Measurements from ENCODE around the gene NGRN. TPM values are rescaled to one million over a fixed set of nuclear protein-coding genes. Genes with fewer than 3 reads are reported as not detected.

NGRN gene
- total and polyA plus RNA-seq, 2 donors (not counting 1 experiment from before 2014, with no cell fraction given): 23.1 to 45.5 TPM

- H2AFZ ChIP-seq (ENCODE audit: insufficient read depth, low read depth, low read length, poor library complexity, severe bottlenecking): no peak overlapping the region
- peaks cover 0 to 98% of the 10 kb centered on the region in 2 experiments for H3K36me3 ChIP-seq (replicated peaks in 1 of 2; ENCODE audit: control extremely low read depth in 1 of 2, control insufficient read depth in 1 of 2, extremely low read depth in 1 of 2, insufficient read depth in 2 of 2, low read length in 1 of 2)
- ChIA-PET POLR2A (no interaction called here), CTCF (no interaction called here)
- no peak overlapping the region for H3K4me3 ChIP-seq (ENCODE audit: control extremely low read depth in 1 of 5, extremely low read depth in 1 of 5, insufficient read depth in 1 of 5, low read depth in 2 of 5, low read length in 4 of 5)
- H3K4me3 Mint-ChIP-seq: no peak overlapping the region
- H4K20me1 ChIP-seq (ENCODE audit: control insufficient read depth, insufficient read depth, low read length, poor library complexity, severe bottlenecking): peaks cover 68% of the 10 kb centered on the region
- no peak overlapping the region for H3K9ac ChIP-seq (ENCODE audit: low read length)
- DNase-seq: no peak
- no peaks in the 10 kb centered on the region for H3K27me3 Mint-ChIP-seq
- intact Hi-C loops (cut with micrococcal nuclease): no loop called here
- H3K4me1 Mint-ChIP-seq: peaks cover 30% of the 10 kb centered on the region
- ATAC-seq (ENCODE audit: low read depth): no peak
- H3K4me2 ChIP-seq (replicated peaks; ENCODE audit: low read depth, low read length, poor library complexity, severe bottlenecking): no peak overlapping the region
- H3K9me3 Mint-ChIP-seq (ENCODE audit: insufficient read depth): no peaks in the 10 kb centered on the region
- no peak overlapping the region for H3K27ac ChIP-seq (ENCODE audit: low read length in 2 of 2)
- peaks cover 12 to 26% of the 10 kb centered on the region in 2 donors for H3K4me1 ChIP-seq (ENCODE audit: control insufficient read depth in 2 of 2, insufficient read depth in 2 of 2, low read length in 2 of 2)
- H3K9me3 ChIP-seq (ENCODE audit: control extremely low read depth in 1 of 3, control insufficient read depth in 2 of 3, insufficient read depth in 1 of 3, low read length in 2 of 3): no peaks in the 10 kb centered on the region
- TF ChIP-seq EZH2 (IDR thresholded peaks at IDR 0.05; ENCODE audit: borderline replicate concordance, insufficient read depth, low read depth, low read length, poor library complexity, severe bottlenecking) (no peak), CTCF (IDR thresholded peaks at IDR 0.05) (no peak)
- H3K27ac Mint-ChIP-seq: peak overlapping the region; percentile 12
- 98% methylated on average over 13 of the region's 18 CpGs for WGBS (ENCODE audit: insufficient coverage)
- H3K27me3 ChIP-seq (replicated peaks in 1 of 4; ENCODE audit: control extremely low read depth in 1 of 4, control insufficient read depth in 3 of 4, insufficient read depth in 4 of 4, low read length in 3 of 4): no peaks in the 10 kb centered on the region
- H3K79me2 ChIP-seq (ENCODE audit: control insufficient read depth, insufficient read depth, low read length): peaks cover 47% of the 10 kb centered on the region
These were observed 39.8 kb upstream of the NGRN start for GRCh38 chr15:90225504-90226234.

GRCh38 chr15:90227336-90227735 is 38.1 kb upstream of the NGRN start:
- Mint-ChIP-seq H3K27ac (peak overlapping the region; percentile 64), H3K4me1 (peaks cover 37% of the 10 kb centered on the region), H3K9me3 (ENCODE audit: insufficient read depth) (no peaks in the 10 kb centered on the region), H3K4me3 (no peak overlapping the region), H3K27me3 (no peaks in the 10 kb centered on the region)
- H3K9me3 ChIP-seq (ENCODE audit: control extremely low read depth in 1 of 3, control insufficient read depth in 2 of 3, insufficient read depth in 1 of 3, low read length in 2 of 3): no peaks in the 10 kb centered on the region
- H4K20me1 ChIP-seq (ENCODE audit: control insufficient read depth, insufficient read depth, low read length, poor library complexity, severe bottlenecking): peaks cover 57% of the 10 kb centered on the region
- H3K4me2 ChIP-seq (replicated peaks; ENCODE audit: low read depth, low read length, poor library complexity, severe bottlenecking): no peak overlapping the region
- ChIA-PET CTCF (interaction anchor here (1.2 kb wide), 1 partner anchor 36 kb away, joined by 4 read pairs; no protein-coding TSS in a partner anchor), POLR2A (no interaction called here)
- peaks cover 45% of the 10 kb centered on the region for H3K79me2 ChIP-seq (ENCODE audit: control insufficient read depth, insufficient read depth, low read length)
- peaks cover 0 to 88% of the 10 kb centered on the region in 2 experiments for H3K36me3 ChIP-seq (replicated peaks in 1 of 2; ENCODE audit: control extremely low read depth in 1 of 2, control insufficient read depth in 1 of 2, extremely low read depth in 1 of 2, insufficient read depth in 2 of 2, low read length in 1 of 2)
- no peak overlapping the region for H3K4me3 ChIP-seq (ENCODE audit: control extremely low read depth in 1 of 5, extremely low read depth in 1 of 5, insufficient read depth in 1 of 5, low read depth in 2 of 5, low read length in 4 of 5)
- 92% methylated on average over 5 of the region's 7 CpGs for WGBS (ENCODE audit: insufficient coverage)
- no peak overlapping the region for H3K27ac ChIP-seq (ENCODE audit: low read length in 2 of 2)
- intact Hi-C loops (cut with micrococcal nuclease): no loop called here
- TF ChIP-seq CTCF (IDR thresholded peaks at IDR 0.05): no peak
- TF ChIP-seq EZH2 (IDR thresholded peaks at IDR 0.05; ENCODE audit: borderline replicate concordance, insufficient read depth, low read depth, low read length, poor library complexity, severe bottlenecking): no peak
- ATAC-seq (ENCODE audit: low read depth) (no peak), DNase-seq (no peak)
- H3K27me3 ChIP-seq (replicated peaks in 1 of 4; ENCODE audit: control extremely low read depth in 1 of 4, control insufficient read depth in 3 of 4, insufficient read depth in 4 of 4, low read length in 3 of 4): no peaks in the 10 kb centered on the region
- H3K9ac ChIP-seq (ENCODE audit: low read length): no peak overlapping the region
- H2AFZ ChIP-seq (ENCODE audit: insufficient read depth, low read depth, low read length, poor library complexity, severe bottlenecking): no peak overlapping the region
- peaks cover 24 to 30% of the 10 kb centered on the region in 2 donors for H3K4me1 ChIP-seq (ENCODE audit: control insufficient read depth in 2 of 2, insufficient read depth in 2 of 2, low read length in 2 of 2)
